GM18526 (cell line): Measurements from ENCODE around the gene CYTH2.

Experiments used
- POLR2A ChIP-seq: IDR thresholded peaks from 3 replicates; pipeline ENCODE4 v1.6.1; 2011; ENCODE audit not compliant: insufficient read length; ENCODE audit errors: extremely low read depth

Gene CYTH2

GRCh38 chr19:48511321-48511731 is 42.2 kb downstream of the CYTH2 start:
- no peak for TF ChIP-seq POLR2A

- no peak for TF ChIP-seq POLR2A
Observed at GRCh38 chr19:48511800-48512503, 42.8 kb downstream of the CYTH2 start, which contains the start of gene LMTK3. Gene LMTK3, minus strand, starts transcription at chr19:48511835. Its CDS starts 259 bp downstream, at chr19:48511576.

DNA sequence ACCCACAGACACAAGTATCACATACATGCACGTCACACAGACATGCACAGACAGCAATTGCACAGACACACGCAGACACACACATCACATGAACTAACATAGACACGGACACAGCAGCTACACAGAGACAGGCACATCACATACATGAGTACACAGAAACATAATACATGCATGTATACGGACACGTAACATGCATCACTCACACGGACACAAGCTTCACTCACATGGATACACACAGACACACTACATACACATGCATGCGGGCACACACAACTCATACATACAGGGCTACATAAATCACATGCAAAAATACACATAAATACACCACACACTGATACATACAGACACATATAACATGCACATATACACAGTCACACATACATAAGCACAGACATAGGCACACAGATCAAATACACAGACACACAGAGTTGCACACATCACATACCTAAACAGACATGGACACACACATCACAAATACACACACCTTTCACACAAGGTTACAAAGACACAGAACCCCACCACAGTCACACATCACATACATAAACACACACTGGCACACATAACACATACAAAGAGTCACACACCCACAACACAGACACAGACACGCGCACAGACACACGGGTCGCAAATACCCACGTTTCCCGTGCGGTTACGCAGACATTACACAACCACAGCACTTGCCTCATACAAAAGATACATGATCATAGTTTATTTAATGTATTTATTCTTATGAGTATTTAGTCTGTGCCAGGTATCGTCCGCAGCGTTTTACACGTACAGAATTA is 43.5 kb downstream of the CYTH2 start:
- TF ChIP-seq POLR2A: no peak

DNA sequence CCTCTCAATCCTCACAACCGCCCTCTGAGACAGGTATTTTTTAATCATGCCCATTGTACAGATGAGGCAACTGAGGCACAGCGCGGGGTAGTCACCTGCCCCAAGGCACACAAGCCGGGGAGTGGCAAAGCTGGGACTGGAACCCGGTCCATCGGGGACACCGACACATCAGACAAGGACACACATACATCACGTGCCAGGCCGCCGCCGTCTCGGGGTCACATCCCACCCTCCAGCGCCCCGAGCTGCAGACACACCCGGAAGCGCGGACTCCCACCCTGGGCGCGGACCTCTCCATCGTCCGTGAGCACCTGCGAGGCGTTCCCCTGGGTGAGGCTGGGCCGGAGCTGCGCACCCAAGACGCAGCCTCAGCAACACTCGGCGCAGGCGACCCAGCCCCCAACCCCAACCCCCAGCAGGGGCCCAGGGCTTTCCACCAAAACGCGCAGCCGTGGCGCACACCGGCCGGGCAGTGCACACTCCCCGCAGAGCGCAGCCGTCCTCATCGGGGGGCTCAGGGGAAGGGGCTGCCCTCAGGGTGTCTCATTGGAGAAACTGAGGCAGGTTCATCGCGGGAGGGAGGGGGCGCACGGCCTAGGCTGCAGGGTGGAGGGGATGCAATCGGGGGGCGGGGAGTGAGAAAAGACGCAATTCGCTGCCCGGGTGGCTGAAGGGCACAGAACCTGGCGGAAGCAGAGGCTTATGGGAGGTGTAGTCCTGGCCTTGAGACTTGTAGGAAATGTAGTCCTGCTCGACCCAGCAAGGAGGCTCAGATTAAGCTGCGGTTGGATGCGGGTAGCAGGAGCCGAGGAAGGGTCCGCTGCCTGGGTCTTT is 44.3 kb downstream of the CYTH2 start:
- TF ChIP-seq POLR2A: no peak

GRCh38 chr19:48514123-48514458 is 44.9 kb downstream of the CYTH2 start:
- TF ChIP-seq POLR2A: no peak

DNA sequence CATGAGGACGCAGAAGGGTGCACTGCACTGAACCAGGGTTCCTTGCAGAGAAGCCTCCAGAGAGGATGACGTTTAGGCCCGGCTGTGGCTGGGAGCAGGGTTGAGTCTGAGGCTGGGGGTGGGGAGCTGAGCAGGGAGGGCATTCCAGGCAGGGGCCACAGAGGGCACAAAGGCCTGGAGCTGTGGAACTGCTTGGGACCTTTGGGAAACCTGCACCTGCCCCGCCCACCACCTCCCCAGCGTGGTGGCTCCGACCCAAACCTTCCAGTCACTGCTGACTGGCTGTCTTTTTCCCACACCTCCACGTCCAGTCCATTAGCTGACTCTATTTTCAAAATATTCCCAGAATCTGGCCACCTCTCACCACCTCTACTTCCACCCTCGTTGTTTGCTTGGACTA is 47.4 kb downstream of the CYTH2 start:
- no peak for TF ChIP-seq POLR2A

GRCh38 chr19:48518207-48518606 is 49.0 kb downstream of the CYTH2 start:
- no peak for TF ChIP-seq POLR2A

- no peak for TF ChIP-seq POLR2A
Observed at GRCh38 chr19:48520134-48520533, 51.0 kb downstream of the CYTH2 start.

DNA sequence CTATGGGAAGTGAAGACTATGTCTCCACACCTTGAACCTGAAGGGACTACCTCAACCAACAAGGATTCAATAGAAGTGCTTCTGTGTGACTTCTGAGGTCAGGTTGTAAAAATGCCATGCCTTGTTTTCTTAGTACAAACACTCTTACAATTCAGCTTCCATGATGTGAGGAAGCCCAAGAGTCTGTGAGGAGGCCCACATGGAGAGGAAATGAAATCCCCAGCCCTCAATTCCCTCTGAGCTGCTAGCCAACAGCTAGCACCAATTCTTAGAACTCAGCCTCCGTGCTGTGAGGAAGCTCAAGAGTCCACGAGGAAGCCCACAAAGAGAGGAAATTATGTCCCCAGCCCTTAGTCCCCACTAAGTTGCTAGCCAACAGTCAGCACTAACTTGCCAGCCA is 55.1 kb downstream of the CYTH2 start:
- TF ChIP-seq POLR2A: no peak

GRCh38 chr19:48524732-48525131 is 55.6 kb downstream of the CYTH2 start:
- TF ChIP-seq POLR2A: no peak

DNA sequence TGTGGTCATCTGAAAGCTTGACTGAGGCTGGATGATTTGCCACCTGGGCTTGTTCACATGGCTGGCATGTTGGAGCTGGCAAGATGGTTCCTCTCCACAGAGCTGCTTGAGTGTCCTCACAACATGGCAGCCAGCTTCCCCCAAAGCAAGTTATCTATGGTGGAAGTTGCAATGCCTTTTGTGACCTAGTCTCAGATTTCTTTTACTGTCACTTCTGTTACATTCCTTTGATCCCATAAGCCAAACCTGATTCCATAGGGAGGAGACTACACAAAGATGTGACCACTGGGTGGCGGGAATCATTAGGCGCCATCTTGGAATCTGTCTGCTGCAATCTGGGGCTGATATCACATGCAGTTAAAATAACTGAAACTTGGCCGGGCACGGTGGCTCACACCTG is 60.0 kb downstream of the CYTH2 start:
- no peak for TF ChIP-seq POLR2A

GRCh38 chr19:48530066-48530720 is 61.0 kb downstream of the CYTH2 start:
- TF ChIP-seq POLR2A: no peak

GRCh38 chr19:48530770-48531169 is 61.6 kb downstream of the CYTH2 start:
- no peak for TF ChIP-seq POLR2A
